Anterior cingulate cortex (tissue), 58 donors: Measurements from ENCODE around the gene ADAM10.

Experiments used
- DNase-seq, 58 donors: peaks; one replicate each; lab custom pipeline; 2025; lab: John Stamatoyannopoulos, UW

ADAM10 gene

DNA sequence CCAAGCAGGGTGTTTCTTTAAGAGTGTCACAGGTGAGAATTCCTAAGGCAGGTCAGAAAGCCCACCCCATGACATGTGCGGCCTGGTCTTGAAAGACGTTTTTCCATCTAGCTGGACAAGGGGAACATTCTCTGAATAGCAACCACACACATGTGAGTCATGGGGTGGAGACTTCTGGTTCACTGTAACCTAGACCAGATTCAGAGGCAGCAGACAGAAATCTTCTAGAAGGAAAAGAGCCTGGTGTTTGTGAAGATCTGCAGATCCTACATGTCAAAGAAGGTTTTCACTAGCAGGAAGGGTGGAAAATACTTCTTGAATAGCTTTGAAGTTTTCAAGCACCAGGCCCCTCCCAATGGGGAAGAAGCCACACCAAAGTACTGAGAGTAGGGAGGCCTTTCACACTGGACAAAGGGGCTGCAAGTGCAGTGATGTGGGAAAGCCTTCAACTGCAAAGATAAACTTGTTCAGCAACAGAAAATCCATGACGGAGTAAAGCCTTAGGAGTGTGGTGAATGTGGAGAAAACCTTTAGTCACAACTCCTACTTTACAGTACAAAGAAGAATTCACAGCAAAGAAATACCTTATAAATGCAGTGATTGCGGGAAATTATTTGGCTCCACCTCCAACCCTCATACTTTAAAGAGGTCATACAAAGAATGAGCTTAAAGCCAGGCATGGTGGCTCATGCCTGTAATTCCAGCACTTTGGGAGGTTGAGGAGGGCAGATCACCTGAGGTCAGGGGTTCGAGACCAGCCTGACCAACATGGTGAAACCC lies 17.6 kb downstream of the ADAM10 start:
- DNase-seq, result no peak

DNA sequence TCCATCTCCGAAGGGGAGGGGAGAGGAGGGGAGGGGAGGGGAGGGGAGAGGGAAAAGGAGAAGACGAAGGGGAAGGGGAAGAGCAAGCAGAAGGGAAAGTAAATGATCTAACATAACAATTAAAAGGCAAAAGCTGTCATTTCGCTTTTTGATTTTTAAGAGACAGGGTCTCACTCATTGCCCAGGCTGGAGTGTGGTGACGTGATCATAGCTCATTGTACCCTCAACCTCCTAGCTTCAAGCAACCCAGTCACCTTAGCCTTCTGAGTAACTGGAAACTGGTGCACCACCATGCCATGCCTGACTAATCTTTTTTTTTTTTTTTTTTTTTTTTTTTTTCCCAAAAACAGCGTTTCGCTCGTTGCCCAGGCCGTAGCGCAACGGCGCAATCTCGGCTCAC lies 22.6 kb downstream of the ADAM10 start:
- DNase-seq, result no peak

DNA sequence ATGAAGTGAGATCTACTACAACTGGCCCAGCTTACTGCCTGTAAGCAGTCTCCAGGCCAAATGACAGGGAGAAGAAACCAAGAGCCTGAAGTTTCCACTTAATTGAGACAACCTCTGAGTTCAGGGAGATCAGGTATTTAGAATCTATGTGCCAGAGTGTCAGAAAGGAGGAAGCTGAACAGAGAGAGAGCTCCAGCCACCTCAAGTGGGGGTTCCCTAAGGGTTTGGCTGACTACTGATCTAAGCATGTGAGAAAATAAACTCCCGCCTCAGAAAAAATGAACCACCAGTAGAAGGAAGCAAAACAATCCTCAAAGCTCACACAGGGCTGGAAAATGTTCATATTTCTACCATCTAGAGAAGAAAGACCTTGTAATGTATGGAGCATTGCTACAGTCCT lies 25.0 kb downstream of the ADAM10 start:
- DNase-seq, result peak in 1 of 58 donors; percentile 3

DNA sequence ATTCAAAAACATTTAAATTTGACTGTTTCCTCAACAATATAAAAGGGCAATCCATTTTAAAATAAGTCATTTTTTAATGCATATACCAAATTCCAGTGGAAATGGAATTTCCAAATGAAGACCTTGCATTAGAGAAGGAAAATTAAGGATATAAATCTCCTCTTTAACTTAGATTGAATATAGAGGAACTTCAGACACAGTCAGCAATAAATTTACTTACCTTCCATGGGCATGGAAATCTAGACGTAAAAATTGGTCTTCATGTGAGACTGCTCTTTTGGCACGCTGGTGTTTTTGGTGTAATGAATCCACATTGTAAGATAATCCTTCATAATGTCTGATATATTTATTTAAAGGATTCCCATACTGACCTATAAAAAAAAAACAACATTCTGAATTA lies 32.1 kb downstream of the ADAM10 start:
- no peak for DNase-seq

DNA sequence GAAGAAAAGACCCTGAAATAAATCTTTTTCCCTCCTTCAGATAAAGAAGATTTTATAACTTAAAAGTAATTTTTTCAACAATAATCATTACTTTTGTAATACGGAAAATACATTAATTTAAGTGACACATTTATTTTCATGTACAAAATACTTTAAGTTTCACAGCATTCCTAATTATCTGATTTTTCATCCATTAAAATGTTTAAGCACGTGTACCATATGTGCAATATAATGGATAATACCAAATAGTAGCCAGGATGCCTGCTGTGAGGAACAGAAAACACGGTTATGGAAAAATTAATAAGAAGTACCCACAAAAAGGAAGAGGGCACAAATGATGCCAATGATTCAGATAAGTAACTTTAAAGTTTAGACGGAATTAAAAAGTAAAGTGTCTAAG lies 33.5 kb downstream of the ADAM10 start:
- no peak for DNase-seq

DNA sequence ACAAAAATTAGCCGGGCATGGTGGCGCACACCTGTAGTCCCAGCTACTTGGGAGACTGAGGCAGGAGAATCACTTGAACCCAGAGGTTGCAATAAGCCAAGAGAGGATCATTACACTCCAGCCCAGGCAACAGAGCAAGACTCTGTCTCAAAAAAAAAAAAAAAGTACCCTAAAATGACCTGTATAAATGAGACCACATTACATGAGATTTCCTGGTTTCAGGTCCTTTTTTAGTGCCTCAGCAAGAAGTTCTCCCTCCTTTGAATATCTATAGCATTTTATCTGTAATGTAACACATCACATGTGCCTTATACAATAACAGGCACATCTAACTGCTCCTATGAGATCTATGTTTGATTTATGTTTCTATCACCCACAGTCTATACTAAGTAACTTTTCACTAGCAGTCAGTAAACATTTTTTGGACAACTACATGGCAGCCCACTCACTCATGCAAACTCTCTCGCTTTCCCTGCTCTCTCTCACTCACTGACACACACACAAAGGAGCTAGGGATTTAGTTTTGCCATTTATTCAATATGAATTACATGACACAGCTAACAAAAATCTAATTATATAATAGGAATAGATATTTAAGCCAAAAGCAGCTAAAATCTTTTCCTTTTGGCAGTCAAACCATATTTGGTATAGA lies 34.1 kb downstream of the ADAM10 start:
- DNase-seq, result no peak

DNA sequence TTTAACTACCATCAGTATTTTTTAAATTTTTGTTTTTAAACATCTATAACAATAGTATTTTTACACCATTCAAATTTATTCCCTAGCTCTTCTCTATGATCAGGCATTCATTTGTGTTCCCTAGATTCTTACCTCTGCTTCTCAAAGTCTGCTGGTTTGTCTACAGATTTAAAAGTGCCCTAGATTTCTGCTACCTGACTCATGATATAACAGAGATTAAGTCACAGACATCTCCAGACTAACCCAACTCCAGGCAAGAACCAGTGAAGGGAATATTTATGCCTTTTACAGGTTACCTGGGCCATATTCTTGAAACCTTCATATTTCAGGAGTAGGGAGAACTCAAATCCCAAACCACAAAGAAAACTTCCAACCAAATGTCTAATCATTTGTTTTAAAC lies 38.8 kb downstream of the ADAM10 start:
- no peak for DNase-seq

DNA sequence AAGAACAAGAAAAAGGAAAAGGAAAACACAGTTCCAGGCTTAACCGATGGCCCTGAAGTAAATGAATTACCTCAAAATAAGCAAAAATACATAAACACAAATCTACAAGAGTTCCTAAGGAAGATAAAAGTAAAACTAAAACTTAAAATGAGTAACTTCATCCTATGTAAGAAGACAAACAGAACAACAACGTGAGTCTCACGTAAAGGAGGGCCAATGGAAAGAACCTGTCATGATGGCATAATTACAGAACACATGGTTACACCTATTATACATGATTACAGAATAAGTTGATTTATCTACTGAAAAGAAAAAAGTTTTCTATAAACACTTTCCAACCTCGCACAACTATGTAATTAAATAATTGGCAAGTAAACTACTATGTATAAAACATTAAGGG lies 42.1 kb downstream of the ADAM10 start:
- no peak for DNase-seq

DNA sequence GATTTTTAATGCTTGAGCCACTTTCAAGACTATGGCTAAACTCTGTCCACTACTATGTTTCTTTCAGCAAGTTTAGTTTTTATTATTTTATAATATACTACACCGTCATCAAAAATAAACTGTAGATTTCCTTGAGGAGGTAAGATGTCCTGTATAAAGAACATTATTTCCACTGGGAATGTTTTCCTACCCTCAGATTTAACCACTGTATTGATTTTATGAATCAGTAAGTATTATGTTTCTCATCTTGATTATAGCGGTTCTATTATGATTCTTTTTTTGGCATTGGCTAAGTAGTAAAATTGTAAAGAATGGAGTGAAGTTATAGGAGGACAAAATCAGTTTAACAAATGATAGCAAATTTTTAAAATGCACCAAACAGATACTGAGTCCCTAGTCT lies 44.4 kb downstream of the ADAM10 start:
- DNase-seq, result no peak

DNA sequence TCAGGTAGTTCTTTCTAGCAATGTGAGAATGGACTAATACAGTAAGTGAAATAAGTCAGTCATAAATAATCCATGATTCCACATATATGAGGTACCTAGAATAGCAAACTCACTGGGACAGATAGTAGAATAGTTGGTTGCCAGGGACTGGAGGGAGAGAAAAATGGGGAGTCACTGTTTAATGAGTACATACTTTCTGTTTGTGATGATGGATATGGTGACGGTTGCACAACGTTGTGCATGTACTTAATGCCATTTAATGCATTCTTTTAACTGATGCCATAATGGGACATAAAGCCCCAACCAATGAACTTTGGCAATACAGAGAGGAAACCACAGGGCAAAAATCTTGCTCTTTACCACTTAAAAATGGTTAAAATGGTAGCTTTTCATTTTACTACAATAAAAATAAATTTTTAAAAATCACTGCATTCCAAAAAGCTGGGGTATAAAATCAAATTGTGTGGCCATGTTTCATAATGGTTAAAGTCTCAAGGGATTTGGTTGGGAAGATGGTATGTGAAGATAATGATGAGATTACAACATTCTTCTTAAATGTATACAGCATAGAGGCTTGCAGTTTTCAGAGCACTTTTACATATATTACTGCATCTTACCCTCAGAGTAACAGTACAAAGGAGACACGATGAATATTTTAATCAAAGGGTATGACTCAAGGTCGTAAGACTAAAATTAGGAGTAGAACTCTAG lies 45.2 kb downstream of the ADAM10 start:
- DNase-seq, result no peak

DNA sequence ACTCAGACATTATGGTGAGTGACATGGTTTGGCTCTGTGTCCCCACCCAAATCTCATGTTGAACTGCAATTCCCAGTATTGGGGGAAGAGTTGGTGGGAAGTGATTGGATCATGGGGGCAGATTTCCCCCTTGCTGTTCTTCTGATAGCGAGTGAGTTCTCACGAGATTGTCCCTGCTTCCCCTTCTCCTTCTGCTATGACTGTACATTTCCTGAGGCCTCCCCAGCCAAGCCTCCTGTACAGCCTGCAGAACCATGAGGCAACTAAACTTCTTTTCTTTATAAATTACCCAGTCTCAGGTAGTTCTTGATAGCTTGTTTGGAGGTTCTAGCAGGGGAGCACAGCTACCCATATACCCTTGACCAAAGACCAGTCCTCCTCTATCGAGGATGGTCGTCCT lies 45.9 kb downstream of the ADAM10 start:
- DNase-seq, result no peak

DNA sequence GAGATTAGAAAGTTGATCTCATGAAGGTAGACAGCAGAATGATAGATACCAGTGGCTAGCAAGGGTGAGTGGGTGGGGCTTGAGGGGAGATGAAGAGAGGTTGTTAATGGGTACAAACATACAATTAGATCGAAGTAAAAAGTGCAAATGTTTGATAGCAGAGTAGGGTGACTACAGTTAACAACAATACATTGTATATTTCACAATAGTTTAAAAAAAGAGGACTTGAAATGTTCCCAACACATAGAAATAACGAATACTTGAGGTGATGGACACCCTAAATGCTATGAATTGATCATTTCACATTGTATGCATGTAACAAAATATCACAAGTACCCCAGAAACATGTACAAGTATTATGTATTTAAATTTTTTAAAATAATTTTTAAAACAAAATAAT lies 47.3 kb downstream of the ADAM10 start:
- DNase-seq, result no peak

DNA sequence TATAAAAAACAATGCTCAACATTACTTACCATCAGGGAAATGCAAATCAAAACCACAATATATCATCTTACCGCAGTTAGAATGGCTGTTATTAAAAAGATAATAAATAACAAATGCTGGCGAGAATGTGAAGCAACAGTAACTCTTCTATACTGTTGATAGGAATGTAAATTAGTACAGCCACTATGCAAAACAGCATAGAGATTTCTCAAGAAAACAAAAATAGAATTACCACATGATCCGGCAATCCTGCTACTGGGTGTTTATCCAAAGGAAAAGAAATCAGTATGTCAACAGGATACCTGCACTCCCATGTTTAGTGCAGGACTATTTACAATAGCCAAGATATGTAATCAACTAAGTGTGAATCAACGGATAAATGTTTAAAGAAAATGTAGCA lies 48.1 kb downstream of the ADAM10 start:
- DNase-seq, result no peak

DNA sequence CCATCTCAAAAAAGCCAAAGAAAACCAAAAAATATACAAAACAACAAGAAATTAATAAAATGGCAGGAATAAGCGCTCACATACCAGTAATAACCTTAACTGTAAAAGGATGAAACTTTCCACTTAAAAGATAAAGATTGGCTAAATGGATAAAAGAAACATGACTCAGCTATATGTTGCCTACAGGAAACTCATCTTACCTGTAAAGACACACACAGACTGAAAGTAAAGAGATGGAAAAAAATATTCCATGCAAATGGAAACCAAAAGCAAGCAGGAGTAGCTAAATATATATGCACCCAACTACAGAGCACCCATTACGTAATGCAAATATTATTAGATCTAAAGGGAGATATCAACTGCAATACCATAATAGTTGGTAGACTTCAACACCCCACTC lies 49.7 kb downstream of the ADAM10 start:
- no peak for DNase-seq

DNA sequence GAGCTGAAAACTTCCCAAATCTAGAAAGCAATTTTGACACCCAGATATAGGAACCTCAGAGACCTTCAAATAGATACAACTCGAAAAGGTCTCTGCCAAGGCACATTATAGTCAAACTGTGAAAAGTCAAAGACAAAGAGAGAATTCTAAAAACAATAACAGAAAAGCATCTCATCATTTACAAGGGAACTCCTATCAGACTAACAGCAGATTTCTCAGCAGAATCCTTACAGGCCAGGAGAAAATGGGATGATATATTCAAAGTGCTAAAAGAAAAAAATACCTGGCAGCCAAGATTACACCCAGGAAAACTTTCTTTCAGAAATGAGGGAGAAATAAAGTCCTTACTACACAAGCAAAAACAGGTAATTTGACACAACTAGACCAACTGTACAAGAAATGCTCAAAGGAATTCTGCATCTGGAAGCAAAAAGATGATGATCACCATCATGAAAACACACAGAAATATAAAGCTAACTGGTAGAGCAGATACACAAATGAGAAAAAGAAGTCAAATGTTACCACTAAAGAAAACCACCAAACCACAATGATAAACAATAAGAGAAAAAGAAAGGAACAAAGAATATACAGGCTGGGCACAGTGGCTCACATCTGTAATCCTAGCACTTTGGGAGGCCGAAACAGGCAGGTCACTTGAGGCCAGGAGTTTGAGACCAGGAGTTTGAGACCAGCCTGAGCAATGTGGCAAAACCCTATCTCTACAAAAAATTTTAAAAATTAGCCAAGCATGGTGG lies 50.4 kb downstream of the ADAM10 start:
- no peak for DNase-seq

DNA sequence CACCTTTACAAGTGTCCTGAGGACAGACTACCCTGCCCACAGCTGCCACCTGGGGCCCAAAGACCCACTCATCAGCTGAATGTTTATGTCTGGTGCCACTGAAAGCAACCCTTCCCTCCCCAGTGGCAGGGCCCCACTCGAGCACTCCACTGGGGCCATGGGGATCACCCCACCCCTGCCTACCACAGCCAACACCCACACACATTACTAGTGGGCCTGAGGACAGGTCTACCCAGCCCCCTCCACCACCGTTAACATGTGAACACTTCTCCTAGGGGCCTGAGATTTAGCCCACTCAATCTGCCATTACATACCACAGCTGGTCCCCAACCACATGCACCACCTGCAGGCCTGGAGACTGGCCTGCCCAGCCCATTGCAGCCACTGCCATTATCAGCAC lies 52.3 kb downstream of the ADAM10 start:
- DNase-seq, result no peak

DNA sequence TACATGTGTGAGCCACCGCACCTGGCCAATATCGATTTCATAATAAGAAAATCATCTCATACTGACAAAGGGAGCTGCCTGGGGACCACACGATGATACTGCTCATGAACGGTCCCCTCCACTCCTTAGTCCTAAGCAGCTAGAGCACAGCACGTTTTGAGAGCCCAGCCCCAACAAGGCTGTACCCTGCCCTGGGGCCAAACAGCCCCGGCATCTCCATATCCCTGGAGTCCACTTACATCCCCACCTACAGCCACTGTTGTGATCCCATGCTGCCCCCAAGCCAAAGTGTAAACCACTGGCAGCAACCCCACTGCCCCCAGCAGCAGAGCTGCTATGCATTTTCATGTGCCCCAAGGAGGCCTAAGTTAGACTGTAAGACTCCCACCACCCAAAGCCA lies 52.8 kb downstream of the ADAM10 start:
- no peak for DNase-seq

DNA sequence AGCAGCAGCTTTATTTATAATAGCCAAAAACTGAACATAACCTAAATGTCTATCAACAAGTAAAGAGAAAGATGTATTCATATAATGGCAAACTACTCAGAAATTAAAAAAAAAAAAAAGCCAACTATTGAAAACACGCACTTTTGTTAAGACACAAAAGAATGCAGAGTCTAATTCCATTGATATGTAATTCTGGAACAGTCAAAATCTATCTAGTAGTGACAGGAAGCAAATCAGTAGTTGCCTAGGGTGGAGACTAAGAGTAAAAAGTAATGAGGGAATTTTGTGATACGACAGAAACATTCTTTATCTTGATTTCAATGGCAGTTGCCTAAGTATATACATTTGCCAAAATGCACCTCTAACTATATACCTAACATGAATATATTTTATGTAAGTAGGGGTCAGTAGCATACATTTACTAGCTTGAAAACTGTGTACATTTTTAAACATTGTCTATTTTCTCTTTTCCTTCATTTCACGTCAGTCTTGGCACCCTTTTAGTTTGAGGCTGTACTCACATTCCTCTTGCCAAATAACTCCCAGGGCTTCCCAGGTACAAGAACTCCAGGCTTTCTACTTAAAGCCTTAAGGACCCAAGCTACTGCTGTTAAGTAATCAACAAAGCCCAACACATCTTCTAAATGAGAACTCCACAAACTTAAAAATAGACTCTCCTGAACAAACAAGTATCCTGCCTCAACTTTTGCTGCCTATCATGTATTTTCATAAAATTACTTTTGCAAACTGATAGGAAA lies 54.7 kb downstream of the ADAM10 start:
- no peak for DNase-seq

DNA sequence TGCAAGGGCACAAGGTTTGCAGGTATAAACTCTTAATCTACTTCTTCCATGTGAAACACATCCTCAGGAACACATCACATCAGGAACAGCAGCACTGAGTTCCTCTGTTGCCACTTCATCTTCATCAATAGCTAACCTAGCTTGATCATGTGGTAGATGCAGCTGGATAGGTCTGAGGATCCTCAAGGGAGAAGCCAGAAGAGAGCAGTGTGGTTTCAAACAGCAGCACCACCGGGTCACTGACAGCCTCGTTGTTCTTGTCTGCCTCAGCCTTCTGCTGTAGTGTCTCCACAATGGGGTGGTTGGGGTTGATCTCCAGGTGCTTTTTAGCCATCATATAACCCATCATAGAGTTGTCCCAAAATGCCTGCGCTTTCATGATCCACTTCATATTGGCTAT lies 58.8 kb downstream of the ADAM10 start:
- DNase-seq, result no peak

DNA sequence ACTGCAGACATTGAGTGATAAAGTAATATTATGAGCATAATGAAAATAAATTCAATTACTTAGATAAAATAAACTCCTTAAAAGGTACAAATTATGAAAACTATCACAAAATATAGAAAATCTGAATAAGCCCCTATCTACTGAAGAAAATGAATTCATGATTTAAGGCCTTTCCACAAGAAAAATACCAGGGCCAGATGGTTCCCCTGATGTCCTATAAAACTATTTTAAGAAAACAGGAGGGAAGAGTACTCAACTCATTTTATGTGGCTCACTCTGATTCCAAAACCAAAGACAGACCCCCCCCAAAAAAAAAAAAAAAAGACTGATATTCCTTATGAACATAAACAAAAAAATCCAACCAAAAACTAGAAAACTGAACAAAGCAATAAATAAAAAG lies 59.9 kb downstream of the ADAM10 start:
- DNase-seq, result no peak
